ENCODE measurements around the gene CDK13.

Gene CDK13

DNA sequence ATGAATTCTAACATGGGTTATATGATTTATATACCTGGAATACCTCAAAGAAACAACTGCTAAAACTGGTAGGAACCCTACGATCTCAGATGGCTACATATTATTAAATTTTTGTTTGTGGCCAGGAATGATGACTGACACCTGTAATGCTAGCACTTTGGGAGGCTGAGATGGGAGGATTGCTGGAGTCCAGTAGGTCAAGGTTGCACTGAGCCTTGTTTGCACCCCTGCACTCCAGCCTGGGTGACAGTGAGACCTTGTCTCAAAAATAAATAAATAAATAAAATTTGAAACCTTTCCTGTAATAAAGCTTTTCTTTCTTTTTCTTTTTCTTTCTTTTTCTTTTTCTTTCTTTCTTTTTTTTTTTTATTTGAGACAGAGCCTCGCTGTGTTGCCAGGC, 123.2 kb downstream of the CDK13 start:
- ChIA-PET POLR2A (no interaction called here), CTCF (interaction anchor here (2.9 kb wide), 1 partner anchor 20 kb away, joined by 8 read pairs; no protein-coding TSS in a partner anchor)
- TF ChIP-seq SP3 (tag by site-specific recombination; IDR thresholded peaks at IDR 0.05) = no peak
- TF ChIP-seq TSHZ1 (tag by site-specific recombination; IDR thresholded peaks at IDR 0.05; ENCODE audit: borderline replicate concordance) = no peak
- no peak for TF ChIP-seq ZNF404 (tag by site-specific recombination; IDR thresholded peaks at IDR 0.05)
- no peak for TF ChIP-seq ZNF596 (tag by site-specific recombination; IDR thresholded peaks at IDR 0.05)
- no peak for TF ChIP-seq ZNF555 (tag by site-specific recombination; conservative IDR thresholded peaks at IDR 0.05)
- TF ChIP-seq ZNF132 (tag by site-specific recombination; IDR thresholded peaks at IDR 0.05; ENCODE audit: borderline replicate concordance) = no peak
- TF ChIP-seq, protein P1, sequence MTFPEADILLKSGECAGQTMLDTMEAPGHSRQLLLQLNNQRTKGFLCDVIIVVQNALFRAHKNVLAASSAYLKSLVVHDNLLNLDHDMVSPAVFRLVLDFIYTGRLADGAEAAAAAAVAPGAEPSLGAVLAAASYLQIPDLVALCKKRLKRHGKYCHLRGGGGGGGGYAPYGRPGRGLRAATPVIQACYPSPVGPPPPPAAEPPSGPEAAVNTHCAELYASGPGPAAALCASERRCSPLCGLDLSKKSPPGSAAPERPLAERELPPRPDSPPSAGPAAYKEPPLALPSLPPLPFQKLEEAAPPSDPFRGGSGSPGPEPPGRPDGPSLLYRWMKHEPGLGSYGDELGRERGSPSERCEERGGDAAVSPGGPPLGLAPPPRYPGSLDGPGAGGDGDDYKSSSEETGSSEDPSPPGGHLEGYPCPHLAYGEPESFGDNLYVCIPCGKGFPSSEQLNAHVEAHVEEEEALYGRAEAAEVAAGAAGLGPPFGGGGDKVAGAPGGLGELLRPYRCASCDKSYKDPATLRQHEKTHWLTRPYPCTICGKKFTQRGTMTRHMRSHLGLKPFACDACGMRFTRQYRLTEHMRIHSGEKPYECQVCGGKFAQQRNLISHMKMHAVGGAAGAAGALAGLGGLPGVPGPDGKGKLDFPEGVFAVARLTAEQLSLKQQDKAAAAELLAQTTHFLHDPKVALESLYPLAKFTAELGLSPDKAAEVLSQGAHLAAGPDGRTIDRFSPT (tag by site-specific recombination; IDR thresholded peaks at IDR 0.05) = no peak
- TF ChIP-seq ZNF416 (tag by site-specific recombination; IDR thresholded peaks at IDR 0.05) = no peak
- TF ChIP-seq ZBTB49 (tag by site-specific recombination; IDR thresholded peaks at IDR 0.05; ENCODE audit: low read depth) = no peak
- TF ChIP-seq ZNF114 (tag by site-specific recombination; IDR thresholded peaks at IDR 0.05) = no peak
- TF ChIP-seq ZNF157 (tag by site-specific recombination; IDR thresholded peaks at IDR 0.05) = no peak
- no peak for TF ChIP-seq ZNF777 (tag by site-specific recombination; IDR thresholded peaks at IDR 0.05; ENCODE audit: borderline replicate concordance)
- TF ChIP-seq, protein P2, sequence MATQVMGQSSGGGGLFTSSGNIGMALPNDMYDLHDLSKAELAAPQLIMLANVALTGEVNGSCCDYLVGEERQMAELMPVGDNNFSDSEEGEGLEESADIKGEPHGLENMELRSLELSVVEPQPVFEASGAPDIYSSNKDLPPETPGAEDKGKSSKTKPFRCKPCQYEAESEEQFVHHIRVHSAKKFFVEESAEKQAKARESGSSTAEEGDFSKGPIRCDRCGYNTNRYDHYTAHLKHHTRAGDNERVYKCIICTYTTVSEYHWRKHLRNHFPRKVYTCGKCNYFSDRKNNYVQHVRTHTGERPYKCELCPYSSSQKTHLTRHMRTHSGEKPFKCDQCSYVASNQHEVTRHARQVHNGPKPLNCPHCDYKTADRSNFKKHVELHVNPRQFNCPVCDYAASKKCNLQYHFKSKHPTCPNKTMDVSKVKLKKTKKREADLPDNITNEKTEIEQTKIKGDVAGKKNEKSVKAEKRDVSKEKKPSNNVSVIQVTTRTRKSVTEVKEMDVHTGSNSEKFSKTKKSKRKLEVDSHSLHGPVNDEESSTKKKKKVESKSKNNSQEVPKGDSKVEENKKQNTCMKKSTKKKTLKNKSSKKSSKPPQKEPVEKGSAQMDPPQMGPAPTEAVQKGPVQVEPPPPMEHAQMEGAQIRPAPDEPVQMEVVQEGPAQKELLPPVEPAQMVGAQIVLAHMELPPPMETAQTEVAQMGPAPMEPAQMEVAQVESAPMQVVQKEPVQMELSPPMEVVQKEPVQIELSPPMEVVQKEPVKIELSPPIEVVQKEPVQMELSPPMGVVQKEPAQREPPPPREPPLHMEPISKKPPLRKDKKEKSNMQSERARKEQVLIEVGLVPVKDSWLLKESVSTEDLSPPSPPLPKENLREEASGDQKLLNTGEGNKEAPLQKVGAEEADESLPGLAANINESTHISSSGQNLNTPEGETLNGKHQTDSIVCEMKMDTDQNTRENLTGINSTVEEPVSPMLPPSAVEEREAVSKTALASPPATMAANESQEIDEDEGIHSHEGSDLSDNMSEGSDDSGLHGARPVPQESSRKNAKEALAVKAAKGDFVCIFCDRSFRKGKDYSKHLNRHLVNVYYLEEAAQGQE (tag by site-specific recombination; IDR thresholded peaks at IDR 0.05) = no peak
- TF ChIP-seq ZFP41 (tag by site-specific recombination; IDR thresholded peaks at IDR 0.05; ENCODE audit: borderline replicate concordance) = no peak
- TF ChIP-seq YY2 (tag by site-specific recombination; IDR thresholded peaks at IDR 0.05) = no peak
- TF ChIP-seq ZFHX2 (tag by site-specific recombination; conservative IDR thresholded peaks at IDR 0.05) = no peak
- TF ChIP-seq ZNF302 (tag by site-specific recombination; IDR thresholded peaks at IDR 0.05; ENCODE audit: low read depth) = no peak
- TF ChIP-seq ZNF37A (tag by site-specific recombination; IDR thresholded peaks at IDR 0.05) = no peak
- TF ChIP-seq CTCF (tag by site-specific recombination; IDR thresholded peaks at IDR 0.05) = no peak
- no peak for TF ChIP-seq ZNF624 (tag by site-specific recombination; IDR thresholded peaks at IDR 0.05)

More for the DNA sequence above, 123.2 kb downstream of the CDK13 start:
- Histone ChIP-seq H3K4me1 (ENCODE audit: control insufficient read depth, insufficient read depth, low read length) (no peaks in the 10 kb centered on the region; the same call in 1 of the 2 replicates), H3K36me3 (ENCODE audit: control insufficient read depth in 2 of 2, insufficient read depth in 1 of 2, low read length in 2 of 2) (peaks cover 0 to 2% of the 10 kb centered on the region in 2 experiments; a peak in 2 of 3 replicates), H3K4me3 (ENCODE audit: low read depth, low read length) (no peak overlapping the region), H3K27ac (ENCODE audit: extremely low read depth, low read depth, low read length) (no peak overlapping the region), H3K9me3 (ENCODE audit: control insufficient read depth, insufficient read depth, low read depth, low read length) (no peaks in the 10 kb centered on the region)
